ENCODE measurements around the gene ZNF775. TPM values are rescaled to one million over a fixed set of nuclear protein-coding genes. Genes with fewer than 3 reads are reported as not detected.
A peak's percentile ranks its signal among the peaks of the same experiment; 100 is the strongest.
"Not testable (repeated sequence)": the region's sequence is repeated elsewhere in the genome, so short reads cannot be mapped to it uniquely, and the experiment has no call there.

The ZNF775 gene
- total RNA-seq, 1 donor from 2014 or later: 3.3 TPM

DNA sequence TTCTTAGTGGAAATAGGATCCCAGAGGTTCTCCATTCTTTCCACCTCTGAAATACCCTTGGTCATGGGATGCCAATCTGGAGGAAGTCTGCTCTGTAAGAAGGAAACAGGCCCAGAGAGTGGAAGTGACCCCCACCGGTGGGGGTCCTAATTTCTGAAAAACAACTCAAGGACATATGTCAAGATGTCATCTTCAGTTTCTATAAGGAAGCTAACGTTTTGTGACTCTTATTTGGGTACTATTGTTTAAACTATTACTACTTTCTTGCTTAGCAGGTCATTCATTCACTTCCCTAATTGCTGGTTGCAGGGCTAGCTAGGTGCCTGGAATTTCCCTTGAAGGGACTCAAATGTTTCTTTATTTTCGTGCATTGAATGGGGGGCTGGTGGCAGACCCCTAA is 1.9 kb upstream of the ZNF775 start:
- intact Hi-C loops (cut with DNase I): no loop called here
- DNase-seq (ENCODE audit: missing footprints) (no peak), ATAC-seq (no peak)

DNA sequence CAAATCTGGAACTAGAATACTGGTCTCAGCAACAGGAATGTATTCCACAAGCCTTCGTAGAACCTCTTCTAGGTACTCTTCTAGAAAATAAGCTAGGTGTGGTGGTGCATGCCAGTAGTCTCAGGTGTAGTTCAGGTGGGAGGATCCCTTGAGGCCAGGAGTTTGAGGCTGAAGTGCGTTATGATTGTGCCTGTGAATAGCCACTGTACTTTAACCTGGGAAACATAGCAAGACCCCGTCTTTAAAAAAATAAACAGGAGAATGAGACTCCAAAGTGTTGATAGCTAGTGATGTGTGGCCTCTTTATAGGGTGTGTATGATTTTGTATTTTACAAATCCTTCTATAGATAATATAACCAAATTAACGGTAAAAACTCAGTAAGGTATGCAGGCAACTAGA is 1.5 kb upstream of the ZNF775 start:
- ATAC-seq: no peak
- intact Hi-C loops (cut with DNase I): loop anchor here (2.0 kb wide), 1 partner anchor 27 kb away; a partner anchor contains a TSS
- no peak for DNase-seq (ENCODE audit: missing footprints)

DNA sequence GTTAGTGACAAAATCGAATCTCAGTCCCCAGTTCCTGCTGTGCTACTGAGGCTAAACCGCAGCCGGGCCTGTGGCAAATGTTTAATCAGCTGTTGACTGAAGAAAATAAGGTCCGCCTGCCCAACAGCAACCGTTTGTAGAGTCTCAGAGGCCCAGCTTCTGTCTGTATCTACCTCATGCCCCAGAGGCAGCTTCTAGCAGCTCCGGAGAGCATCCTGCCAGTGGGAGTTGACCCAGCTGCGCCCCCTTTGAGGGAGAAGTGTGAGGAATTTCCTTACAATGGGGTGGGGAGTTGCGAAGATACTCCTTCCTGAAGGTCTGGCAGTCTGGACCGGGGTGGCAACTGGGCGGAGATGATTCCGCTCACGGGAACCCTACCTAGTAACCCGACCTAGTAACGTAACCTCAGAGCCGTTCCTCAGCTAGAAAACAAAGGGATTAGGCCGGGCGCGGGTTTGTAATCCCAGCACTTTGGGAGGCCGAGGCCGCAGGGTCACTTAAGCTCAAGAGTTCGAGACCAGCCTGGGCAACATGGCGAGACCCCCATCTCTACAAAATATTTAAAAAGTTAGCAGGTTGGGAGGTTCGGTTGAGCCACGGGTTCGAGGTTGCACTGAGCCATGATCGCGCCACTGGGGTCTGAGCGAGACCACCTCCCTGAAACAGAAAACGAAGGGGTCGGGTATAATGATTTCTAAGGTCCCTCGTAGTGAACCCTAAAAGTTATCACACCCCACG is 846 bp upstream of the ZNF775 start:
- intact Hi-C loops (cut with DNase I): loop anchor here (2.0 kb wide), 1 partner anchor 27 kb away; a partner anchor contains a TSS
- peak; percentile 6 for ATAC-seq
- no peak for DNase-seq (ENCODE audit: missing footprints)

DNA sequence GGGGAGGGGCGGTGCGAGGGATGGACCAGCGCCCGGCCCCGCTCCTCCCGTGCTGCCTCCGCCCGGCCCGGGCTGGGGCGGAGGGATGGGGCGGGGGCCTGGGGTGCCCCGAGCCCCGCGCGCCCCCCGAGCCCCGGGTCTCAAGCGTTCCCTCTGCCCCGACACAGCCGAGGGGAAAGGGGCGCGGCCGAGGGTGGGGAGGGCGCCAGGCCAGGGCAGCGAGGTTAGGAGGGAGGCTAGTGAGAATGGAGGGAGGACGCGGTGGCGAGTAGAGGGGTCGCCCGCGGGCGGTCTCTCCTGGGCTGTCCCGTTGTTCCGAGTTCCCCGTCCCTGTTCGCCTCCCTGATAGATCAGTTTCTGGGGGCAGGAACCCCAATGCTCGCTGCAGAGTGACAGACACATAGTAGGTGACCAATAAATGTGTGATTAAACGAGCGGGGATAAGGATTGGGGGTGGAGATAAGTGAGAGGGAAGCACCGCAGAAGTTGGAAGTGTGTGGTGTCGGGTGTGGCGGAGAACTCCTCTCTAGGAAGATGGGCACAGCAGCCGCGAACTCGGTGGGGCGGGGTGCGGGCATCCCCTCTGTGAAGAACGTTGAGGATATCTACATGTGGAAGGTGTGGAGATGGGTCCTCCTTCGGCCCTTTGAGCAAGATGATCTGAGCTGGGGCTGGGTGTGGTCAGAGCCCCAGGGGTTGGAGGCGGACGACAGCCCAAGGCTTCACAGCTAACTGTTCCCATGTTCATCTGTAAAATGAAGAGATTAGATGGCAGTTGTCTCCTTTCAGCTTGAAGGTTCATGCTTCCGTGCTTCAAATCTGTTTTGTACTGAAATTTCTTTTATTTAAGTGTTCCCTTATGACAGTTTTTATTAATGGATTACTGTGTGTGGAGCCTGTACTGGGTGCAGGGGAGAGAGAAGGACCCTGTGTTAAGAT is 580 bp downstream of the ZNF775 start:
- DNase-seq (ENCODE audit: missing footprints) (no peak), ATAC-seq (peak; percentile 1)
- intact Hi-C loops (cut with DNase I): loop anchor here (1.0 to 2.0 kb wide), 2 partner anchors 10 to 25 kb away; a partner anchor contains a TSS

DNA sequence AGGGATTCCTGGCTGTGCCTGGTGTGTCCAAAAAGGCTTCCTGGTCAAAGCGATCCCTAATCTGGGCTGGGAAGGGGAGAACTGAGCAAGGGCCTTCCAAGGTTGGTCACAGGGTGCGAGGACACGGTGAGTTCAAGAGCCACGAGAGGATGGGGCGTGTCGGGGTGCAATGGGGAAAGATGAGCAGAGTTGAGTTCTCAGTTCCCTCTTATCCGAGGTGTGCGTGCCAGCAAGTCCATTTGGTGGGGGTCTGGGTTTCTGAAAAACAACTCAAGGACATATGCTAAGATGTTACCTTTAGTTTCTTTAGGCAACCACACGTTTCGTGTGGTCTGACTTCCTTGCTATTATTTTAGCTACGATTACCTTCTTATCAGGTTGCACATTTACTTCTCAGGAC is 1.3 kb downstream of the ZNF775 start:
- ATAC-seq (no peak), DNase-seq (ENCODE audit: missing footprints) (no peak)
- intact Hi-C loops (cut with DNase I): no loop called here

DNA sequence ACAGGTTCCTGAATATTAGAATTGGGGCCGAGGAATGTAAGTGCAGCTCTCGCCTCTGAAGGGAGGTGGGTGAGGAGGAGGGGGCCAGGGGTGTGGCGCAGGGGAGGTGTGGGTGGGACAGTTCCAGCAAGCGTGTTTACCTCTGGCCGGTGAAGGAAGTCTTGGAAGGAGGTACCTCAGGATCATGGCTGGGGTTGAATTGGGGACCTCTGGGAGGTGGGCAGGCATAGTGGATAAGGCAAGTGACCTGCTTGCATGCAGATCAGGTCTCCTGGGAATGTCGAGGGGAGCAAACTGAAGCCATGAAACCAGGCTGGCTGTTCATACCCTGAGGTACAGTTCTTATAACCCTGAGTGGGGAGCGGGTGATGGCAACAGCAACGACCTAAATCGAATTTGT is 2.0 kb downstream of the ZNF775 start:
- DNase-seq (ENCODE audit: missing footprints): no peak
- ATAC-seq: no peak
- intact Hi-C loops (cut with DNase I): no loop called here

DNA sequence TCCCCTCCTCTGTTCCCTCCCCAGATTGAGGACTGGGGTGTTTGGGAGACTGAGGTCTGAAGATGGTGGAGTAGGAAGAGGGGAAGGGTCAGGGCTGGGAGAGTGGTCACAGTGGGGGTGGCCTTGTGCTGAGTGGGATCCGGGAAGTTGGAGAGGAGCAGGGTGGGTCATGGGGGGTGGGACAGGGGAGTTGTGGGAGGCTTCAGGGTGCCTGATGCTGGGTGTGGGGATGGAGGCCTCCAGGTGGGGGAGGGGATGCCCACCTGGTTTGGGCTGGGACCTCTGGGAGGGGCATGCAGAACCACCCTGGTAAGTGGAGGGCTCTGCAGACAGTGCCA is 2.6 kb downstream of the ZNF775 start:
- ATAC-seq: no peak
- intact Hi-C loops (cut with DNase I): no loop called here
- DNase-seq (ENCODE audit: missing footprints): no peak

DNA sequence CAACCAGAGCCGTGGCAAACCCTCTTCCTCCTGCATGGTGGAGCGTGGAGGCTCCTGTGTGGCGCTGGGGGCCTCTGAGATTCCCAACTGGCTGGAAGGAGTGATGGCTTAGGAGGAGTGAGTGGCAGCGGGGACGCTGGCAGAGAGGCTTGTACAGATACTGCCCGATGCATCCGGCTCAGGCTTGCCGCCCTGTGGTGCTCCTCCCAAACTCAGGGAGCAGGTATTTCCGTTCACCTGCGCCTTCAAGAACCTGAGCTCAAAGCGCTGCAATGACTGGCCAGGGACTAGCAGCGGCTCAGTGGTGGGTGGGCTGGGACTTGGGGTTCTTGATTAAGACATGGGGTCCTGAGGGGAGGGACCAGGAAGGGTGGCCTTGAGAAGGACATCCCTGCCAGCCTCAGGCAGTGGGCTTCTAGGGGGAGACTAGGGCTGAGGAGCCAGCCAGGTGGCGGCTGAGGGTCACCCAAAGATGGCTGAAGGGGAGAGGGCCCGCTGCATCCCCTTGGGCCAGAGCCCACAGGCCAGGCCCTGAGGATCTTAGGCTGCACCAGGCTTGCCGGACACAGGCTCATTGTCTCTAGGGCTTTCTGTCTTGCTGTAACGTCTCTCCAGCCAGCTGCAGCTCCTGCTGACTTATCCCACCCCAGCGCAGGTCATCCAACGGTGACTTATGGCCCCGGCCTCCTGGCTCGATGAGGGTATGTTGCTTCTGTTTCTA is 3.2 kb downstream of the ZNF775 start:
- intact Hi-C loops (cut with DNase I): no loop called here
- DNase-seq (ENCODE audit: missing footprints): no peak

DNA sequence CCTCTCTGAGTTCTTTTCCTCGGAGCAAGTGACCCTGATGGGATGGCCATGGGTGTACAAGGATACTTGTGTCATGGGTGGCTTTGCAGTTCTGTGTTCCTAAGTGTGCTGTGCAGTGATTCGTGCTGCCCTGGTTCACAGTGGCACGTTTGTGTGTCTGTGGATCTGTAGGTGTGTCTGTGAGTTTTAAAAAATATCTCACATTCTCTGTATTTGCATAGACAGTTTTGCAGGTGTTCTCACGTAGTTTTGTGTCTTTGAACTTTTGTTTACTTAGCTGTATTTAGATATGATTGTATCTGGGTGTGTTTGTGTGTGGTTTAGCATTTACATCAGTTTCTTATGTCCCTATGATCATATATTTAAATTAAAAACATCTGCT is 3.7 kb downstream of the ZNF775 start:
- ATAC-seq (no peak), DNase-seq (ENCODE audit: missing footprints) (no peak)
- intact Hi-C loops (cut with DNase I): no loop called here

More for the DNA sequence above, 3.2 kb downstream of the ZNF775 start:
- no peak for ATAC-seq

DNA sequence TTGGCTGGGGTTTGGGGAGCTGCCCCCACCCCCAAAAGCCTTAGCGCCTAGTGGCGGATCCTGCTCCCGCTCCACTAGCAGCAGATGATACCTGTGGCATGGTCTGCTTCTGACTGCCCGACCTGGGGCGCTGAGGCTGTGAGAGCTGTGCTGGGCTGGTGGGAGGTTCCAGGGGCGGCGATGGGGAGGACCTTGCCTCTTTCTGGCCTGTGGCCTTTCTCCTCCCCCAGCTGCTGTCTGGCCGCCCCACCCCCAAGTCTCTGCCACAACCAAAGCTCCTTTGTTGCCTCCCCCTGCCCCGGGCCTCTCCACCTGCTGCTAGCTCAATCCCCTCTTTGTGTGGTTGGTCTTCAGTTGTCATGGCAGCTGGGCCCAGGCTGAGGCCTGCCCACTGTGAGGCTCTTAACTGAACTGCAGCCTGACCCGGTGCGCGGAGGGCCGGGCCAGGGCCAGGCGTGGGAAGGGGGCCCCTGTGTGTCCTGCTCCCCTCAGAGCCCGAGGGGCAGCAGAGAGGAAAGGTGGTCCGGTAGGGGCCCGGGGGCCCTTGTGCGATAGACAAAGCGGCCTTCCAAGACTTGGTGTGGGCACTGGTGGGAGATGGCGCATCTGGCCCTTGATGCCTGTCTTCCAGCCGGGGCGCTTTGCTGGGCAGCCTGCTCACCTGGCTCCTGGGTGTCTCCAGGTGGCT is 4.7 kb downstream of the ZNF775 start:
- intact Hi-C loops (cut with DNase I): no loop called here
- ATAC-seq (no peak), DNase-seq (ENCODE audit: missing footprints) (no peak)

DNA sequence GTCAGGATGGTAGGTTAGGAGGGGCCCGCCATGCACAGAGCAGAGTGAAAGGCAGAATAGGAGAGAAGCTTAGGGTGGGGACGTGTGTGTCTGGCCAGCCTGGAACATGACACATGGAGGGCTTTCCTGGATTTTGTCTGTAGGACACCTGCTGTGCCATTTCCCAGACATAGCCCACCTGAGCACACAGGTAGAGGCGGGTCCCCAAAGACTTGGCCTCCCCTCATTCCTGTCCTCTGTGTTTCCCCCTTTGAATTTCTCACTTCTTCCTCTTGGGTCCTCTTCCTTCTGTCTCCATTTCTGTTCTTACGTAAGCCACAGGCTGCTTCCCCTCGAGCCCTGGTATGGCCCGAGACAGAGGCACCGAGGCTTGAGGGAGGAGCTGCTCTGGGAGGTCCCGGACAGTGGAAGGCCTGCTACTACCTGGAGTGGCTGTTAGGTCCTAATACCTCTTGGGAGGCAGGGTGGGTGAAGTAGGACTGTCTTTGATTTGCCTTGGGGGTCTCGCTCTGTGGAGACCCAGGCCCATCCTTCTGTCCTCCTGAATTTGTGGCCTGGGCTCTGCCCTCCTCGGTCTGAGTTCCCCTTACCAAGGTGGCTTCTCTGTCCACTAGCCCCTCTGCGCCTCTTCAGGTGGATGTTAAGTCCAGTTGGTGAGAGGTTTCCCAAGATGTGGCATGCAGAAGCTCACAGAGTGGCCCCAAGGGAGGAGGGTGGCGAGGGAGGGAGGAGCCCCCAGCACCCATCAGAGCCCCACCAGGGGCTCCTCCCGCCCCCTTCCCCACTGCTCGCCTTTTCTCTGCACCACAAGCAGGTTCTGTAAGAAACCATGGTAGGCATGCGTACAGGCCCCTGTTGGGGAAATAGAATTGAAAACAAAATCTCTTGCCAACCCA is 5.5 kb downstream of the ZNF775 start:
- ATAC-seq (no peak), DNase-seq (ENCODE audit: missing footprints) (no peak)
- intact Hi-C loops (cut with DNase I): no loop called here

DNA sequence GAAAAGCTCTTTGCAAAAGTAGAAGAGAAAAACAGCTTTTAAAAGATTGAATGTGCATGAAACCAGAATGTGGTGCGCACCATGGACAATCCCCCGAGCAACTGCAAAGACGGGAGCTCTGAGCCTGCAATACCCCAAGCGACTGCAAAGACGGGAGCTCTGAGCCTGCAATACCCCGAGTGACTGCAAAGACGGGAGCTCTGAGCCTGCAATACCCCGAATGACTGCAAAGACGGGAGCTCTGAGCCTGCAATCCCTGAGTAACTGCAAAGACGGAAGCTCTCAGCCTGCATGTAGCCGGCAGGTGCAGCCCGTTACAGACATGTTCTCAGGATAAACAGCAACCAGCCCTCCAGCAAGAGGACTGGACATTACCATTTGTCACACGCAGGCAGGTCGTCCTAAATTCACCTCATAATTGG is 6.2 kb downstream of the ZNF775 start:
- intact Hi-C loops (cut with DNase I): no loop called here
- ATAC-seq (no peak), DNase-seq (ENCODE audit: missing footprints) (no peak)

DNA sequence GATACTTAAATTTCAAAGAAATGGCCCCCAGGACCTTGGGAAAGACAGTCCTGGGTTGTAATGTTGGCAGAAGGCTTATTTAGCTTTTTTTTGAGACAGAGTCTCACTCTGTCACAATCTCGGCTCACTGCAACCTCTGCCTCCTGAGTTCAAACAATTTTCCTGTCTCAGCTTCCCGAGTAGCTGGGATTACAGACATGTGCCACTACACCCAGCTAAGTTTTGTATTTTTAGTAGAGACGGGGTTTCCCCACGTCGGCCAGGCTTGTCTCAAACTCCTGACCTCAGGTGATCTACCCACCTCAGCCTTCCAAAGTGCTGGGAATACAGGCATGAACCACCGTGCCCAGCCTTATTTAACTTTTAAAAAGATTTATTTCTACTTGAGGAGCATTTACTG is 6.8 kb downstream of the ZNF775 start:
- DNase-seq (ENCODE audit: missing footprints); ATAC-seq; intact Hi-C loops (cut with DNase I): not testable (repeated sequence)

DNA sequence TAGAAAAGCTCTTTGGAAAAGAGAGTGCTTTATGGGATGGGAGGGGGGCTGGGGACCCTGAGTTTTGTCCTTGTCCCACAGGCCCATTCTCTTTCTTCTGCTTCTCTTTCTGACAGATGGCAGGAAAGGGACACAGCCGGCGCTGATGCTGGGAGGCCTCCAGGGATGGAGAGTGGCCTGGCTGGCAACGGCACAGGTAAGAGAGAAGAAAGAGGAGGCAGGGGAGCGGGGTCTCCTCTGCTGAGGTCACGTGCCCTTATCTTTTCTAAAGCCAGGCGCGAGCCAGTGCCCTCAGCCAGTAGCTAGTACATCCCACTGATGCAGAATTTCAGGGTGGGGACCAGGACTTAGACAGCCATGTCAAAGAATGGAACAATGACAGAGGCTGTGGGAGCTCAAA is 9.2 kb downstream of the ZNF775 start:
- intact Hi-C loops (cut with DNase I): no loop called here
- no peak for ATAC-seq
- DNase-seq (ENCODE audit: missing footprints): no peak

DNA sequence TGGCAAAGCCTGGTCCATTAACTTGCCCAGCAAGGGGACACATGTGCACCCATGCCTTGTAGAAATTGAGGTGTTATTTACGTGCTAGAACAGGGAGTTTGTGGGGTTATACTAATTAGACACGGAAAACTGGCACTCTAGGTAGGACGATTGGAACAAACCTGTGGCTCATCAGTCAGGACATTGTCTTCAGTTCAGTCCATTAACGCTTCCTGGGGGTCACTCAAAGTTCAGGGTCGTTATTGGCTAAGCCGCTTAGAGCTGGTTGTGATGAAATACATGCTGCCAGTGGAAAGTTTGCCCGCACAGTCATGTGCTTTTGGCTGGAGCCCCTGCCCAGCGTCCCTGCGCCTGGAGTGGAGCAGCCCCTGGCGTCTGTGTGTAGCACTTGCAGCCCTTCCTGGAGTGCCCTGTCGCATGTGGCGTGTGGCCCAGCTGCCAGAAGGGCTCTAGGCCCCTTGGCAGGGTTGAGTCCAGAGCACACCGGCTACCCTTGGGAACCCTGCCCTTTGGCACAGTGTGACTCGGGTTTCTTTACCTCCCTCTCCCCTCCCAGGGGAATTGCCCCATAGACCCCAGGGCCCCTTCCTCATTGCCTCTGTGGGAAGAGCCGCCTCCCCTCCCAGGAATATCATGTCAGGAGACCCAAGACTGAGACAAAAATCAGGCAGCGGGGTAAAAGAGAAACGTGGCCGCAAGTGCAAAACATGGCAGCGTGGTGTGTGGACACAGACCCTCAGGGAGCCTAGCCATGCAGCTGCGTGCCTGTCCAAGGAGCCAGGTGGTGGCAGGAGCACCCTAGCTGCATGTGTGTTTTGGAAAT is 9.8 kb downstream of the ZNF775 start:
- peak; percentile 88 for DNase-seq (ENCODE audit: missing footprints)
- ATAC-seq: peak; percentile 96
- intact Hi-C loops (cut with DNase I): no loop called here

DNA sequence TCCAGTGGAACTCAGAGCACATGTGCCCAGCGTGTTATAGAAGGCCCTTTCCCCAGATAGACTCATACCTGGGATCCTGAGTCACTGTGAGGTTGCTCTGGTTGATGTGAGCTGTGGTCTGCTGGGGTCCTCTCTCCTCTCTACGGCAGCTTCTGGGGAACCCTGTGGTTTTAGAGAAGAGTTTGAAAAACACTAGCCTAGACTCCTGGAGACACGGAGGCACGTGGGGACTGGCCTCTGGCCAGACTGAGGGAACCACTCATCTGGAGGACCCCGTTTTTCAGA is 10.3 kb downstream of the ZNF775 start:
- DNase-seq (ENCODE audit: missing footprints) (no peak), ATAC-seq (no peak)
- intact Hi-C loops (cut with DNase I): no loop called here

DNA sequence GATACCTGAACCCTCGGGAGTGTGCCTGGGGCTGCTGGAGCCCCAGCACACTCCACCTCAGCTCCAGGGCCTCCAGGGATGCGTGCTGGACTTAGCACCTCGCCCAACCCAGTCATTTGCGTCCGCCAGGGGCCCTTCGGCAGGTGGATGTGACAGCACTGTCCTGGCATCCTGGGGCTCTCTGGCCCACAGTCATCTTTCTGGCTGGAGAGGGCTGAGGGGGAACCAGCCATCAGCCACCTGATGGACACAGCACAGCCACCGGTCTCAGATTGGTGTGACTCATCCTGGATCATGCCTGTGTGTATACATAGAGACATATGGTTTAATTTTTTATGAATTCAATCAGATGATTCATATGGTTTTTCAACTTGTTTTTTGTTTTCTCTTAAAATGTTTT is 11.1 kb downstream of the ZNF775 start:
- intact Hi-C loops (cut with DNase I): no loop called here
- ATAC-seq (no peak), DNase-seq (ENCODE audit: missing footprints) (no peak)
